GM18526 (cell line): ENCODE data around the gene EGFL7.

Experiments
- POLR2A ChIP-seq: IDR thresholded peaks from 3 replicates; pipeline ENCODE4 v1.6.1; 2011; ENCODE audit not compliant: insufficient read length; ENCODE audit errors: extremely low read depth

EGFL7 gene

DNA sequence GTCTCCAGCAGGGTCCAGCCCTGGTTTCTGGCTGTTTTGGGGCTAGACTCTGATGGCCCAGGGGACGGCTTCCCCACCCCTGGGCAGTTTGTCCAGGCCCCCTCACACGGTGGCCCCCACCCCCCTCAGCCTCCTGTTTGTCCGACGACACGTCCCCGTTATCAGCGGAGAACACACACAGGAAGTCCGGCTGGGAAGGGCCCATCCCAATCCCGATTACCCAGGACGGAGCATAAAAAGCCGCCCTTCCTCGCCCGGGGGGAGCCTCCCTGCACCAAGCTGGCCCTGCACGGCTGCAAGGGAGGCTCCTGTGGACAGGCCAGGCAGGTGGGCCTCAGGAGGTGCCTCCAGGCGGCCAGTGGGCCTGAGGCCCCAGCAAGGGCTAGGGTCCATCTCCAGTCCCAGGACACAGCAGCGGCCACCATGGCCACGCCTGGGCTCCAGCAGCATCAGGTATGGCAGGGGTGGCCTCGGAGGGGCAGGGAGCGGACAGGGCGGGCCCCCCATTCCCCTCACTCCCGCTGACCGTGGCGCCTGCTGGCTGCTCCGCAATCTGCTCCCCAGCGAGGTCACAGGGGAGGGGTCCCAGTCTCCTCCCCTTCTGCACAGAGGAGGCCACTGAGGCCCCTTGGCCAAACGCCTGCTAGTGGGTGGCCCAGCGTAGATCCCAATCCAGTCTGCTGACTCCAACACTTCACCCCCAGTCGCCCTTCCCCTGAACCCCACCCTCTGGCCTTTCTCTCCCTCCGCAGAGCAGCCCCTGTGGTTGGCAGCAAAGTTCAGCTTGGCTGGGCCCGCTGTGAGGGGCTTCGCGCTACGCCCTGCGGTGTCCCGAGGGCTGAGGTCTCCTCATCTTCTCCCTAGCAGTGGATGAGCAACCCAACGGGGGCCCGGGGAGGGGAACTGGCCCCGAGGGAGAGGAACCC is at the start of gene EGFL7:
EGFL7 (plus strand) TSS at position 261 of the 926 bp plus-strand sequence. CDS start 5,367 bp downstream, outside the sequence.
- TF ChIP-seq POLR2A, result no peak

GRCh38 chr9:136613824-136614371 is 48.8 kb upstream of the EGFL7 start:
- TF ChIP-seq POLR2A, result no peak

GRCh38 chr9:136614372-136614922 is 48.3 kb upstream of the EGFL7 start:
- TF ChIP-seq POLR2A, result no peak

DNA sequence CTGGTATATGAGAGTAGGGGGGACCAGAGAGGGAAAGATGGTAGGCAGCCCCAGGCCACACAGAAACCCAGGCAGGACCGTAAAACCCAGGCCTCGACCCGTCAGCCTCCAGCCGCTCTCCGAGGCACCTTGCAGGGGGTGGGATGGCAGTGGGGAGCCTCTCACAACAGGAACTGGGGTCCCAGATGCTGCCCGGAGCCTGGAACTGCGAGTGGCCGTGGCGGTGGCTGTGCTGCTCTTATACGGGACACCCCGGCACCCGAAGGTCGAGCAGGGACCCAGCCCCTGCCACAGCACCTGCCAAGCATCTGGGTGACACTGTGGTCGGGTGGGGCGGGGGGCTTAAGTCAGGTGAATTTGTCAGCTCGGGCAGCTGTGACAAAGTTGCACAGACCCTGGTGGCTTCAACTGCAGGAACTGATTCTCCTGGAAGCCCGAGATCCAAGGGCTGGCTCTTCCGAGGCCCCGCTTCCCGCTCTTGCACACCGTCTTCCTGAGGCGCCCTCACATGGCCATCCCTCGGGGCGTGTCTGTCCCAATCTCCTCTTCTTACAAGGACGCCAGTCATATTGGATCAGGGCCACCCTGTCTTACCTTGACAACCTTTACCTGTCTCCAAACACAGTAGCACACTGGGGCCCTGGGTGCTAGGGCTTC is 47.6 kb upstream of the EGFL7 start:
- no peak for TF ChIP-seq POLR2A

DNA sequence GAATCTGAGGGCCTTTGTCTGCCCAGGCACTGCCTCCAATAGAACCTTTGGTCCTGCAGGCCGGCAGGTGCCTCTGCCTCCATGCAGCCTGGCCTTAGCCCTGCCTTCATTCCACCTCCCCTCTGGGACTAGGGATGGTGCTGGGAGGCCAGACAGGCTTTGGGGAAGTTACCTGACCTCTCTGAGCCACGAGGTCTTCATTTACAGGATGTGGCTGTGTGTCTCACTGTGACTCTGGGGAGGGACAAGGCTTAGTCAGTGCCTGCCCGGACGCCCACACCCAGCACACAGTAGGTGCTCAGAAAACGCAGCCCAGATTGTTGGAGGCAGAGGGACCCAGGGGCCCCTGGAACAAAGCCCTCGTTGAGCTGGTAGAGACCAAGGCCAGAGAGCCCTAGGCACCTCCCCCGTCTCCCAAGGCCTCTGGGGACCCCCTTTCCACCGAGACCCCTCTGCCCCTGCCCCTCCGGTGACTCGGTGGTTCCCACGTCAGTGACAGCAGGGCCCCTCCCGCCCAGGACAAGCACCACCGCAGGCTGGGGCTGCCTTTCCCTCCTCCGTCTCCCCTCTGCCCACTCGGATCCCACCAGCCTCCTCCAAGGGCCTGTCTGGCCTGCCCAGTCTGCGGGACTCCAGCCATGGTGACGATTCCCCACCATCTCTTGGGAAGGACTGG is 46.9 kb upstream of the EGFL7 start:
- no peak for TF ChIP-seq POLR2A

GRCh38 chr9:136616307-136616635 is 46.4 kb upstream of the EGFL7 start:
- TF ChIP-seq POLR2A, result no peak

DNA sequence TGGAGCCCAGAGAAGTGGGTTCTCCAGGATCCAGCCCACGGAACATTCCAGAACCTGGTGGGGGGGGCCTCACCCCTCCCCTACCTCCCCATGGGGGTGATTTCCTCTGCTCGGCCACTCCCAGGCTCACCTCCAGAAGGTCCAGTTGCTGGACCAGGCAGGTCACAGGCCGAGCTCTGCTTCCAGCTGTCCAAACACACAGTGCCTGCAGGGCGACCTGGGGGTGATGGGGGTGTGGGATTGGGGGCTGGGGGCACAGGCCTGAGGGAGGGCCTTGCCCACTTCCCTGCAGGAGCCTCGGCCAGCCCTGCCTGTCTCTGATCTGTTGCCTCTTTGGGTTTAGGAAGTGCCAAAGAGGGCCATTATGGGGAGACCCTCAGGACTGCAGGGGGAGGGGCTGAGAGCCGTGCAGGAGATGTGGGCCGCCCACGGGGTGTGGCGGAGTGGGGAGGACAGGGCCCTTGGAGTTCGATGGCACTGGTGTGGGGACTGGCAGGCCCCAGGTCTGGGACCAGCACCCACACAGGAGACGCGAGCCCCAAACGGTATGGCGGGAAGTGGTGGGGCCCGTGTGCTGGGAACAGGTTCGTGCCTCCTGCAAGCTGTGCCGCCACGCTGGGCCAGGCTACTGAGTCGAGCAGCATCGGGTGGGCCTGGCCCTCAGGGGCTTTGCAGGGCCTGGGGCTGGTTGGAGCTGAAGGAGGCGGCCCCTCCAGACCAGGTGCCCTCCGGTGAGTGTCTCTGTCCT is 45.6 kb upstream of the EGFL7 start:
- no peak for TF ChIP-seq POLR2A

GRCh38 chr9:136617746-136618579 is 44.8 kb upstream of the EGFL7 start:
- no peak for TF ChIP-seq POLR2A

GRCh38 chr9:136618580-136619547 is 43.9 kb upstream of the EGFL7 start:
- no peak for TF ChIP-seq POLR2A

DNA sequence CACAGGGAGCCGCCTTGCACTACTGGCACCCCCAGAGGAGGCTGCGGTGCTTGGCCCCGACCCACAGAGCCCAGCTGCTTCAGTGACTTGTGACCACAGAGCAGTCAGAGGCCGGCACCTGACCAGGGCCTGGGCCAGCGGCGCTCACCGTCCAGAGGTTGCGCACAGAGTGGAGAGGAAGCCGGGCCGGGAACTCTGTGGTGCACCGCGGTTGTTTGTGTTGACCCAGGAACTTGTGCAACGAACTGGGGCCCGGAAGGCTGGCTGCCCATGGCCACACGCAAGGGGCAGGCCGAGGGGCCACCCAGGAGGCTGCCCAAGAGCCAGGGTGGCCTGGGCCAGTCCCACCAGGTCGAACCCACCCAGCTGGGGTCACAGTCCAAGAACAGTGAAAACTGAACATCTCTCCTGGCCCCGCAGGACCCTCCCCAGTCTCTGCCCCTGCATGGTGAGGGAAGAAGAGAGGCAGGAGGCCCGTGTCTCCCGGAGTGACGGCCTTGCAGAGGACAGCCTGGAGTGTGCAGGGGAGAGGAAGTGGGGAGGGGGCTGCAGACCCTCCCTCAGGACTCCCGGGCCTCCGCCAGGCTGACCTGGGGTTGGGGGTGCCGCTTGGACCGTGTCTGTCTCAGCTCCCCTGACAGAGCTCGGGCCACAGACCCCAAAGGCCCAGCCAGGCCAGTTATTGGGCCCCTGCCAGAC is 42.8 kb upstream of the EGFL7 start:
- no peak for TF ChIP-seq POLR2A

- TF ChIP-seq POLR2A, result no peak
Measured at GRCh38 chr9:136620441-136621018, 42.2 kb upstream of the EGFL7 start.
